Globus pallidus (tissue), 1 donor: ENCODE data around the gene INO80.
"Not testable (repeated sequence)": the region's sequence is repeated elsewhere in the genome, so short reads cannot be mapped to it uniquely, and the experiment has no call there.

Experiments
- DNase-seq: peaks from one replicate; pipeline ENCODE4 v3.0.0-alpha.2; 2015; ENCODE audit warnings: low spot score

INO80 gene, protein sequence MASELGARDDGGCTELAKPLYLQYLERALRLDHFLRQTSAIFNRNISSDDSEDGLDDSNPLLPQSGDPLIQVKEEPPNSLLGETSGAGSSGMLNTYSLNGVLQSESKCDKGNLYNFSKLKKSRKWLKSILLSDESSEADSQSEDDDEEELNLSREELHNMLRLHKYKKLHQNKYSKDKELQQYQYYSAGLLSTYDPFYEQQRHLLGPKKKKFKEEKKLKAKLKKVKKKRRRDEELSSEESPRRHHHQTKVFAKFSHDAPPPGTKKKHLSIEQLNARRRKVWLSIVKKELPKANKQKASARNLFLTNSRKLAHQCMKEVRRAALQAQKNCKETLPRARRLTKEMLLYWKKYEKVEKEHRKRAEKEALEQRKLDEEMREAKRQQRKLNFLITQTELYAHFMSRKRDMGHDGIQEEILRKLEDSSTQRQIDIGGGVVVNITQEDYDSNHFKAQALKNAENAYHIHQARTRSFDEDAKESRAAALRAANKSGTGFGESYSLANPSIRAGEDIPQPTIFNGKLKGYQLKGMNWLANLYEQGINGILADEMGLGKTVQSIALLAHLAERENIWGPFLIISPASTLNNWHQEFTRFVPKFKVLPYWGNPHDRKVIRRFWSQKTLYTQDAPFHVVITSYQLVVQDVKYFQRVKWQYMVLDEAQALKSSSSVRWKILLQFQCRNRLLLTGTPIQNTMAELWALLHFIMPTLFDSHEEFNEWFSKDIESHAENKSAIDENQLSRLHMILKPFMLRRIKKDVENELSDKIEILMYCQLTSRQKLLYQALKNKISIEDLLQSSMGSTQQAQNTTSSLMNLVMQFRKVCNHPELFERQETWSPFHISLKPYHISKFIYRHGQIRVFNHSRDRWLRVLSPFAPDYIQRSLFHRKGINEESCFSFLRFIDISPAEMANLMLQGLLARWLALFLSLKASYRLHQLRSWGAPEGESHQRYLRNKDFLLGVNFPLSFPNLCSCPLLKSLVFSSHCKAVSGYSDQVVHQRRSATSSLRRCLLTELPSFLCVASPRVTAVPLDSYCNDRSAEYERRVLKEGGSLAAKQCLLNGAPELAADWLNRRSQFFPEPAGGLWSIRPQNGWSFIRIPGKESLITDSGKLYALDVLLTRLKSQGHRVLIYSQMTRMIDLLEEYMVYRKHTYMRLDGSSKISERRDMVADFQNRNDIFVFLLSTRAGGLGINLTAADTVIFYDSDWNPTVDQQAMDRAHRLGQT (N-terminal part only)

DNA sequence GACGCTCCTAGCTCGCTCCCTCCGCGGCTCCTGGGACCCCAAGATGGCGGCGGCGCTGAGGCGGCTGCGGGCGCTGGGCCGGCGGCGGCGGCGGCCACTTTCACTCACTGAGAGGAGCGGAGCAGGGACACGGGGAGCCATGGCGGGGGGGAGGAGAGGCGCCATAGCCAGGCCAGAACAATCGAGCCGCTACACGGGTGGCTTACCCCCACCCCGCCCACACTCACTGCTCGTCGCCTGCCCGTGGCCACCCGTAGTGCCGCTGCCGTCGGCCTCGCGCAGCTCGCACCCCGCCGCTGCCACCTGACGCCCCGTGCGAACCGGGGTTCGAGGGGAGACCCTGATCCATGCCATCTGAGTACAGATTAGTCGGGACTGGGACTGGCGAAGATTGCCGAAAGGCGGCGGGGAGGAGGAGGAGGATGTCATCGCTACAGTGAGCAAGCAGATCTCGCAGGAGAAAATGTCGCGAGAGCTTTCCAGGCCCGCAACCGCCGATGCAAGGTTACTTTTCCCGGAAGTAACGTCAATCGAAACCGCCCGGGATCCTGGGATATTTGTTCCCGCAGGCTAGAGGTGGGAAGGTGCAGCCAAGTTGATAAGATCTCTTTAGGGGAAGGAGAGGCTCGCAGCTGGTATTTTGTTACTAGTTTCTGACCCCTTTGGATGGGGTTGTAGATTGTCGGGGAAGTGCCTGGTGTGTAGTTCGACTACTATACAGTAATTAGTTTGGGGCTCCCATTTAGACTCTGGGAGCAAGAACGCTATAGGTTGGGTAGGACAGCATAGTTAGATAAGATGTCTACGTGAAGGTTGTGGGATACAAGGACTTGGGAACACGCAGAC is at the start of gene INO80:
TSS of gene INO80 (minus strand) at position 165 of the 846 bp plus-strand sequence. CDS start 19,970 bp downstream, outside the sequence.
- DNase-seq = peak; percentile 95

DNA sequence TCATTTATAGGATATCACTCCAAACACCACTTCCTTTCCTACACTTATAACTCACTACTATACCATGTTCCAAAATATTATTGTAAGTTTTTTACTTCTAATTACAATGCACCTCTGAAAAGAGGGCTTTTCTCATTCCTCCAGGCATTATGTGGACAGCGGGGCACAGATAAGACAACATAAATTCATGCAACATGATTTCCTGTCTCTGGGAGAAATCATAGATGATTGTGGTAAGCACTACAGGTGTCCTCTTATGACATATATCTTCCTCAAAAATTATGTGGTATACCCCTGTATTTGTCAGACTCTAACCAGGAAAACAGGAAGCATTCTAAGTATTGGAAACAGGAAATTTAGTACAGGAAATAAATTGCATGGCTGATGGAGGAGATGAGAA is 45.7 kb upstream of the INO80 start:
- no peak for DNase-seq

DNA sequence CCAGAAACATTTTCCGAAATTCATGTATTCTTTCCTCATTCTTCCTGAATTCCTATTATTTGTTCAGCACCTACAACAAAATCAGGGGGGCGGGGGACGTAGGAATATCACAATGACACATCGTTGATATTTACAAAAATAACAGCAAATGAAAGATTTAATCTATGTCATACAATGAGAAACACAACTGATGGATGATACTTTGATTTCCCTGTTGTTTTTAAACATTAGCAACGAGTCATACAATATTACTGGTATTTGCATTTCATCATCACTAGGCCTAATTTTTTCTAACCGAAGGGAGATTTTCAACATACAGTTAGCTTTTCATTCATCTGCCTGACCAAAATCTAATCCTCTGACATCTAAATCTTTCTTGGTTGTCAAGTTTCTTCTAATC is 45.3 kb upstream of the INO80 start:
- no peak for DNase-seq

DNA sequence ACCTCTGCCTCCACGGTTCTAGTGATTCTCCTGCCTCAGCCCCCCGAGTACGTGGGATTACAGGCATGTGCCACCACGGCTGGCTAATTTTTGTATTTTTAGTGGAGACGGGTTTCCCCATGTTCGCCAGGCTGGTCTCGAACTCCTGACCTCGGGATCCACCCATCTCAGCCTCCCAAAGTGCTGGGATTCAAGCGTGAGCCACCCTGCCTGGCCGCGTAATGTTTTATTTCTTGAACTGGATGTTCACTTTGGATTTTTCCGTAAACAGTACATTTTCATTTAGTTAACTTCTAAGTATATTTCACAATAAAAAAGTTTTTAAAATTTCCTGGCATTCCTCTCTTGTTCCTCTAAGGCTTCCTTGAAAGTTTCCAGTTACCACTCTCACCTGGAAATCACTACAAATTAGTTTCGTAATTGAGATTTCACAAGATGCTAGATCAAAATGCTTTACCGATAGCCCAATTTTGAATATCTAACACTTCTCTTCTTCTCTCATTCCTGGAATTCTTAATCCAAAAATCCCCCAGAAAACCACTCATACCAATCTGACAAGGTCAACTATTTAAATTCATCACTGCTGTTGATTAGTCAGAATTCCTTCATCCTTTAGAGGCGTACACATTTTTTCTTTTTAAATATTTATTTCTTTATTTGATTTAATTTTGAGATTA is 44.7 kb upstream of the INO80 start:
- DNase-seq = no peak

DNA sequence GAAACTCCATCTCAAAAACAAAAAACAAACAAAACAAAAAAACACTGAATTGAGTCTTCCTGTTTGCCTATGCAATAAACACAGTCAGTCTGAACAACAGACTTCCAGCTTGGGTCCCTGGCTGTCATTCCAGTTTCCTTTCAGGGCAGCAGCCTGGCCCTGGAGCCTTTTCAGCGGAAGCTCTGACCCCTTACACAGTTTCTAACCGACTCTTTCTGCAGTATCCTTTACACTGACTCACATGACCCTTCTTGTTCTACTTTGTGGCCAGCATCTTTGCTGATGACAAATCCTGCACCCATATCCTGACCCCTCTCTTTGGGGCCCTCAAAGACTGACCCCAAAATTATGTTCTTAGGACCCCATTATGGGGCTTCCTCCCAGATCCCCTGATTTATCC is 38.3 kb upstream of the INO80 start:
- DNase-seq = no peak

DNA sequence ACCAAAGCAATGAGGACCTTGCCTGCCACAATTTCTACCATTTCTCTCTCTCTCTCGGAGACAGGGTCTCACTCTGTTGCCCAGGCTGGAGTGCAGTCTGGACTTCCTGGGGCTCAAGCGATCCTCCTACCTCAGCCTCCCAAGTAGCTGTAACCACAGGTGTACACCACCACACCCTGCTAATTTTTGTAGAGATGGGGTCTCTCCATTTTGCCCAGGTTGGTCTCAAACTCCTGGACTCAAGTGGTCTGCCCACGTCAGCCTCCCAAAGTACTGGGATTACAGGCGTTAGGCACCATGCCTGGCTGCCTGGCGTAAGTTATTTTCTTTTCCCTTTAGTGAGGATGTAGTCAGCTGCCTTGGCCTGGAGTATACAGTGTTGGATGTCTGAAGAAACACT is 37.7 kb upstream of the INO80 start:
- DNase-seq = no peak

DNA sequence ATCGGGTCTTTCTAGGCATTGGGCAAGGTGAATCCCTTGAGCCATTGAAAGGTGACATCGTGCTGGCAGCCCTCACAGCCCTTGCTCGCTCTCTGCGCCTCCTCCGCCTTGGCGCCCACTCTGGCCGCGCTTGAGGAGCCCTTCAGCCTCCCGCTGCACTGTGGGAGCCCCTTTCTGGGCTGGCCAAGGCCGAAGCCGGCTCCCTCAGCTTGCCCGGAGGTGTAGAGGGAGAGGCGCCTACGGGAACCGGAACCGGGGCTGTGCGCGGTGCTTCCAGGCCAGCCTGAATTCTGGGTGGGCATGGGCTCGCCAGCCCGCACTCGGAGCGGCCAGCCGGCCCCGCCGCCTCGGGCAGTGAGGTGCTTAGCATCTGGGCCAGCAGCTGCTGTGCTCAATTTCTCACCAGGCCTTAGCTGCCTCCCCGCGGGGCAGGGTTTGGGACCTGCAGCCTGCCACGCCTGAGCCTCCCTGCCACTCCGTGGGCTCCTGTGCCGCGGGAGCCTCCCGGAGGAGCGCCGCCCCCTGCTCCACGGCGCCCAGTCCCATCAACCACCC is 35.4 kb upstream of the INO80 start:
- no peak for DNase-seq

DNA sequence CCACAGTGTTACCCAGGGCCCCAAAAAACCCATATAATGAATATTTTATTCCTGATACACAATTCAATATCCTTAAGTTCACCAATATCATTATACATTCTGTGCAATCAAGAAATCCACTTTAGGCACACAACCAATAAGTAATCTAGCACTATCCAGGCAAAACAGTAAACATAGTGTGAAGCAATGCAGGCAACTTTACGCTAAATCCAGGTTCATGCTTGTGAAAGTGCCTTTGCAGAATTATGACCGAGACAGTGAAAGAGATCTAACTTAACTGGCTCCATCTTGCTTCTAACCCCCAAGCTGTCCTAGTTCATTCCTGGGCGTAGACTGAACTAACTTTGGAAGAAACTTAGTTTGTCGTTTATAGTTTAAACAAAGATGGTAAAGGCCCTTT is 34.2 kb upstream of the INO80 start:
- no peak for DNase-seq

DNA sequence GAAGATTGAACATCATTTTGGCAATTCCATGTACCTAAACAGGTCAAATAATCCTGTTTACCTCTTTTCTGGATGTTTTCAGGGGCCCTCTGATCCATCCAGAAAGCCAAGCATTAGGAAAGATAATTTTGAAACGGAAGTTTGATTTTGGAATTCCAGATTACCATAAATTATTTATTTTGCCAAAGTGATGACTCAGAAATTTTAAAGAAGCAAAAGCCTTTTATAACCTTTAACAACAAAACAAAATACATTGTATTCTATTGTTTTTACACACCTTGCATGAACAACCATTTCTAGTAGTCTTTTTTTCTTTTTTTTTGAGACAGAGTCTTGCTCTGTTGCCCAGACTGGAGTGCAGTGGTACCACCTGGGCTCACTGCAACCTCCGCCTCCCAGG is 32.0 kb upstream of the INO80 start:
- DNase-seq = no peak

DNA sequence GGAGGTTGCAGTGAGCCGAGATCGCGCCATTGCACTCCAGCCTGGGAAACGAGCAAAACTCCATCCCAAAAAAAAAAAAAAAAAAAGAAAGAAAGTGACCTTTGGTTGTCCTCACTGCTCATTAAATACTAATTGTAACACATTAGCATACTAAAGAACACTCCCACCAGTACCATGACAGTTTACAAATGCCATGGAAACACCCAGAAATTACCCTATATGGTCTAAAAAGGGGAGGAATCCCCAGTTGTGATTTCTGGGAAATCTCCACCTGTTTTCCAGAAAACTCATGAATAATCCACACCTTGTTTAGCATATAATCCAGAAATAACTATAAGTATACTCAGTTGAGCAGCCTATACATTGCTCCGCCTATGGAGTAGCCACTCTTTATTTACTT is 23.5 kb upstream of the INO80 start:
- no peak for DNase-seq

DNA sequence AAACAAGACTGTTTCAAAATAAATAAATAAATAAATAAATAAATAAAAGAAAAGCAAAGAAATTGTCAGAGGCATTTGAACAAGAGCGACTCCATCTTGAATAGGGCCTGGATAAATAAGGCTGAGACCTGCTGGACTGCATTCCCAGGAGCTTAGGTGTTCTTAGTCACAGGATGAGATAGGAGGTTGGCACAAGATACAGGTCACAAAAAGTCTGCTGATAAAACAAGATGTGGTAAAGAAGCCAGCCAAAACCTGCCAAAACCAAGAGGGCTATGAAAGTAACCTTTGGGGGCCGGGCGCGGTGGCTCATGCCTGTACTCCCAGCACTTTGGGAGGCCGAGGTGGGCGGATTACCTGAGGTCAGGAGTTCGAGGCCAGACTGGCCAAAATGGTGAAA is 23.0 kb upstream of the INO80 start:
- DNase-seq = not testable (repeated sequence)

DNA sequence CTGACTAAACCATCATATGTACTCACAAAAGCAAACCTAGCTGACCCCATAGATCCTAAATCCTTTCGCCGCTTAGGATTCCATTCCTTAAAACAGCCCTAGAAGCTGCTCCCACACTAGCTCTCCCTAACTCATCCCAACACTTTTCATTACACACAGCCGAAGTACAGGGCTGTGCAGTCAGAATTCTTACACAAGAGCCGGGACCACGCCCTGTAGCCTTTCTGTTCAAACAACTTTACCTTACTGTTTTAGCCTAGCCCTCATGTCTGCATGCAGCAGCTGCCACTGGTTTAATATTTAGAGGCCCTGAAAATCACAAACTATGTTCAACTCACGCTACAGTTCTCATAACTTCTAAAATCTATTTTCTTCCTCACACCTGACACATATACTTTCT is 19.5 kb upstream of the INO80 start:
- DNase-seq = not testable (repeated sequence)

DNA sequence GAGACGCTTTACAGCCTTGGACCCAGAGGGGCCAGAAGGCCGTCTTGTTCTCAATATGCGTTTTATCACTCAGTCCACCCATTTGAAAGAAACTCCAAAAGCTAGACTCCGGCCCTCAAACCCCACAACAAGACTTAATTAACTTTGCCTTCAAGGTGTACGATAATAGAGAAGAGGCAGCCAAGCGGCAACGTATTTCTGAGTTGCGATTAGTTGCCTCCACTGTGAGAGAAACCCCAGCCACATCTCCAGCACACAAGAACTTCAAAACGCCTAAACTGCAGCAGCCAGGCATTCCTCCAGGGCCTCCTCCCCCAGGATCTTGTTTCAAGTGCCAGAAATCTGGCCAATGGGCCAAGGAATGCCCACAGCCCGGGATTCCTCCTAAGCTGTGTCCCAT is 17.4 kb upstream of the INO80 start:
- no peak for DNase-seq

DNA sequence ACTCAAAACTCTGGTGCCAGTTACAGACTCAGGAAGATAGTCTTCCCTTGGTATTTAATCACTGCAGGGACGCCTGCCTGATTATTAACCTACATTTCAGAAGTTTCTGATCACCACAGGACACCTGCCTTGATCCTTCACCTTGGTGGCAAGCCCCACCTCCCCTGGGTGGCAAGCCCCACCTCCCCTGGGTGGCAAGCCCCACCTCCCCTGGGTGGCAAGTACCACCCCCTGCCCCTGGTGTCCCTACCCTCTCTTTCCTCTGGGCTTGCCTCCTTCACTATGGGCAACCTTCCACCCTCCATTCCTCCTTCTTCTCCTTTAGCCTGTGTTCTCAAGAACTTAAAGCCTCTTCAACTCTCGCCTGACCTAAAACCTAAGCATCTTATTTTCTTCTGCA is 16.0 kb upstream of the INO80 start:
- DNase-seq = not testable (repeated sequence)

DNA sequence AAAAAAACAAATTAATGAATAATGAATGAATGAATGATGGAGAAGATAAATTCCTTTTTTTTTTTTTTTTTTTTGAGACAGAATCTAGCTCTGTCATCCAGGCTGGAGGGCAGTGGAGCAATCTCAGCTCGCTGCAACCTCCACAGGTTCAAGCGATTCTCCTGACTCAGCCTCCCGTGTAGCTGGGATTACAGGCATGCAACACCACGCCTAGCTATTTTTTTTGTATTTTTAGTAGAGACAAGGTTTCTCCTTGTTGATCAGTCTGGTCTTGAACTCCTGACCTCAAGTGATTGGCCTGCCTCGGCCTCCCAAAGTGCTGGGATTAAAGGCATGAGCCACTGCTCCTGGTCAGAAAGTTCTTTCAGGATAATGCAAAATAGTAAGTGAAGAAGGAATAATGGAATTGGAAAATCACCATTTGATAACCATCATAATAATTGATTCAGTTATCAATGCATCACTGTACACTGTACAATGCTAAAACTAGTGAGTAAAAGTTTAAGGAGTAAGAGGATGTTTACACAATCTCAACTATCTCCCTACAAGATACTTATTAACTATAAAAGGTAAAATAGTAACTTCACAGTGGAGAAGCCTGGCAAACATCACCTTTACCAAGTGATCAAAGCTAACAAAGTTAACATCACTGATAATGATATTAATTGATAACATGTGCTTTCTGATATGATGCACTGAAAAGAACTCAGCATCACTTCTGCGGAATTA is 12.3 kb upstream of the INO80 start:
- DNase-seq = no peak

DNA sequence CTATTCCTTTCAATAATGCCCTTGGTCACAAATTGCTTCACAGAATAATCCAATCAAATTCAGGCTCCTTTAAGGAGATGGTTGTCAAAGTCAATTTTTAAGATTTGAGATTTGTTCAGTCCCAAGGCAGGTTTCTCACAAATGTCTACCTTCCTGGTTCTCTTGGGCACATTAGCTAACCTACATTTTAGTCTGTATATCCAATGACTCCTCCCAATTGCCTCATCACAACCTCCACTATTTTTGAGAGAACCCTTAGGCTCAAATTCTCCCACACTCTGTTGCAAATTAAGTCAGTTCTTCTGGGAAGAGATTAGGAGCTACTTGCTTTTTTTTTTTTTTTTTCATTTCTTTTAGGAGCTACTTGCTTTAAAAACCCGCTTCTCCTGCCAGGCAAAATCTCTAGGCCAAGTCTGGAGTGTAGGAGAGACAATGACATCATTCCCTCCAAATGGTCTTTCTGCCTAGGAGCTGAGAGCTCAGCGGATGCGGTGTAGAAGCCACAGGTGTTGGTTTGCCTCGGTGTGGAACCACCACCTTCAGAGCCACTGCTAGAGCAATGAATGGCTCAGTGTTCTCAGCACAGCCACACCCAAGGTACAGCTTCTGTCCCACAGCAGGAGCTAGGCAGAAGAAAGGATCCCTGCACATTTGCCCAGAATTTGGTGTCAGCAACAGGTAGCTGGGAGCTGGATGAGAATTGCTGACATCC is 10.0 kb upstream of the INO80 start:
- no peak for DNase-seq

DNA sequence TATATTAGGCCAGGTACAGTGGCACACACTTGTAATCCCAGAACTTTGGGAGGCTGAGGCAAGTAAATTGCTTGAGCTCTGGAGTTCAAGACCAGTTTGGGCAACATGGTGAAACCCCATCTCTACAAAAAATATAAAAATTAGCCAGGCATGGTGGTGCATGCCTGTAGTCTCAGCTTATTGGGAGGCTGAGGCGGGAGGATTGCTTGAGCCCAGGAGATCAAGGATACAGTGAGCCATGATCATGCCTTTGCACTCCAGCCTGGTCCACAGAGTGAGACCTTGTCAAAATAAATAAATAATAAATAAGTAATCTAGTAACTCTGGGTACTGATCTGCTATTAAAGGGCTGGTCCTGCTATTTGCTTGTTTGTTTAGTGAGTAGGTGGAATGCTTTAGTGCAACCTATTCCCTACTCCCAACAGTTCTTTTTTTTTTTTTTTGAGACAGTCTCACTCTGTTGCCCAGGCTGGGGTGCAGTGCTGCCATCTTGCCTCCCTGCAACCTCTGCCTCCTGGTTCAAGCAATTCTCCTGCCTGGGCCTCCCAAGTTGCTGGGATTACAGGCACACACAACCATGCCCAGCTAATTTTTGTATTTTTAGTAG is 9.1 kb upstream of the INO80 start:
- DNase-seq = no peak

DNA sequence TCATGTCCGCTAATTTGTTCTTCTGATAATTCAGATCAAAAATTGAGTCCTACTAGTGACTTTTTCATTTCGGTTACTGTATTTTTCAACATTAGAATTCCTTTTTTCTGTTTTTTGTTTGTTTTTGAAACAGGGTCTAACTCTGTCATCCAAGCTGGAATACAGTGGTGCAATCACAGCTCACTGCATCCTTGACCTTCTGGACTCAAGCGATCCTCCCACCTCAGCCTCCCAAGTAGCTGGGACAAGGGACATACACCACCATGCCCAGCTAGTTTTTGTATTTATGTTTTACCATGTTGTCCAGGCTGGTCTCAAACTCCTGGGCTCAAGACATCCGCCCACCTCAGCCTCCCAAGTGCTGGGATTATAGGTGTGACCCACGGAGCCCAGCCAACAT is 8.0 kb upstream of the INO80 start:
- no peak for DNase-seq

DNA sequence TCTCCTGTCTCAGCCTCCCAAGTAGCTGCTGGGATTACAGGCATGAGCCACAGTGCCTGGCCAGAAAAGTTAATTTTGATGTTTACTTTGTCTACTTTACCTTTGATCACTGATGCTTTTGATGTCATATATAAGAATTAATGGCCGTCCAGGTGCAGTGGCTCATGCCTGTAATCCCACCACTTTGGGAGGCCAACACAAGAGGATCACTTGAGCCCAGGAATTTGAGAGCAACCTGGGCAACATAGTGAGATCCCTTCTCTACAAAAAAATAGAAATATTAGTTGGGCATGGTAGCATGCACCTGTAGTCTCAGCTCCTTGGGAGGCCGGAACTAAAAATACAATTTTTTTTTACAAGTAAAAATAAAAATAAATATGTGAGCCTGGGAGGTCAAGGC is 6.8 kb upstream of the INO80 start:
- no peak for DNase-seq
